Kidney (tissue), 14 donors: ENCODE measurements around the gene ME3. TPM values are rescaled to one million over a fixed set of nuclear protein-coding genes. Genes with fewer than 3 reads are reported as not detected.

ENCODE experiments used
- DNase-seq, 5 donors: peaks; one replicate each; pipeline ENCODE4 v3.0.0-alpha.2; 2013 to 2020
- FAIRE-seq: peaks from 2 replicates; lab custom pipeline; 2012; peaks lifted over from hg19 to GRCh38; lab: Jason Lieb, UNC
- H3K27ac ChIP-seq, 2 donors: one replicate each; pipeline ENCODE4 v1.7.0; 2013; ENCODE audit warnings: low read depth in 2 of 2, low read length in 2 of 2, inconsistent platforms in 1 of 2
- H3K27me3 ChIP-seq: one replicate; pipeline ENCODE4 v1.7.1; 2013; ENCODE audit warnings: low read length, inconsistent platforms; ENCODE audit not compliant: control insufficient read depth, insufficient read depth
- H3K36me3 ChIP-seq, 3 donors: one replicate each; pipeline versions ENCODE4 v1.7.0 to v1.7.1; 2013; ENCODE audit warnings: low read length in 3 of 3, control low read depth in 1 of 3, inconsistent platforms in 1 of 3; ENCODE audit not compliant: insufficient read depth in 3 of 3, control insufficient read depth in 2 of 3
- H3K4me1 ChIP-seq, 3 donors: one replicate each; pipeline versions ENCODE4 v1.7.0 to v1.7.1; 2013; ENCODE audit warnings: low read length in 3 of 3, inconsistent platforms in 1 of 3, low read depth in 1 of 3; ENCODE audit not compliant: control insufficient read depth in 2 of 3, insufficient read depth in 2 of 3
- H3K4me3 ChIP-seq, 3 donors: one replicate each; pipeline versions ENCODE4 v1.7.0 to v1.8.1; 2013; ENCODE audit warnings: low read length in 3 of 3, control low read depth in 1 of 3, inconsistent platforms in 1 of 3
- H3K9ac ChIP-seq, 3 donors: one replicate each; pipeline versions ENCODE4 v1.7.0 to v1.7.1; 2013; ENCODE audit warnings: low read length in 3 of 3, control low read depth in 1 of 3, inconsistent platforms in 1 of 3
- H3K9me3 ChIP-seq, 3 donors: one replicate each; pipeline versions ENCODE4 v1.7.0 to v1.7.1; 2013; ENCODE audit warnings: low read length in 3 of 3, control low read depth in 1 of 3, inconsistent platforms in 1 of 3; ENCODE audit not compliant: control insufficient read depth in 2 of 3, insufficient read depth in 1 of 3
- intact Hi-C: fragments of 100-400 bp; cut with DNase I; formaldehyde crosslinking; loops from one replicate; pipeline ENCODE4 v1.11.1; 2022
- polyA plus RNA-seq: library from polyadenylated mRNA; stranded (reverse); fragments of 350-450 nt; fragmentation: Illumina TruSeq; extraction: RNeasy Lipid Tissue Mini Kit (QIAGEN cat#74804); gene quantifications from one replicate; pipeline ENCODE4 v1.2.3, GENCODE V29; 2014; ENCODE audit warnings: low read depth, low replicate concordance; ENCODE audit not compliant: insufficient read depth
- total RNA-seq: library from RNA; stranded (reverse); fragmentation: NEBNext Ultra II Directional; extraction: Animal tissue kit (Norgen Biotek cat#: 25700); gene quantifications from one replicate; pipeline ENCODE4 v1.2.1, GENCODE V29; 2021
- TF ChIP-seq, protein P1 (sequence below): IDR thresholded peaks from 3 replicates; pipeline ENCODE4 v1.5.1; 2012; ENCODE audit warnings: mild to moderate bottlenecking, moderate library complexity, borderline replicate concordance; ENCODE audit not compliant: insufficient read depth; ENCODE audit errors: extremely low read depth
- donor health status: control.
- donor health status: control.
- donor health status: control.
- donor health status: control.
- donor health status: control.
- donor health status: DM: yes; HTN: yes; CAD: no.
- donor health status: Normal renal cell carcinoma (clear cell type).

ME3 gene
- total and polyA plus RNA-seq, 2 donors from 2014 or later, result 13.2 to 32.2 TPM

GRCh38 chr11:86473991-86474833 is 198.2 kb downstream of the ME3 start:
- FAIRE-seq (no peak), DNase-seq (no peak)
- H3K9ac ChIP-seq, result no peak overlapping the region

GRCh38 chr11:86469491-86470388 is 202.7 kb downstream of the ME3 start:
- H3K4me3 ChIP-seq, result no peak overlapping the region
- H3K4me1 ChIP-seq, result peaks cover 0 to 6% (median 6%) of the 10 kb centered on the region in 3 donors
- H3K27ac ChIP-seq, result no peak overlapping the region
- FAIRE-seq (no peak), DNase-seq (no peak)
- TF ChIP-seq, protein P1, sequence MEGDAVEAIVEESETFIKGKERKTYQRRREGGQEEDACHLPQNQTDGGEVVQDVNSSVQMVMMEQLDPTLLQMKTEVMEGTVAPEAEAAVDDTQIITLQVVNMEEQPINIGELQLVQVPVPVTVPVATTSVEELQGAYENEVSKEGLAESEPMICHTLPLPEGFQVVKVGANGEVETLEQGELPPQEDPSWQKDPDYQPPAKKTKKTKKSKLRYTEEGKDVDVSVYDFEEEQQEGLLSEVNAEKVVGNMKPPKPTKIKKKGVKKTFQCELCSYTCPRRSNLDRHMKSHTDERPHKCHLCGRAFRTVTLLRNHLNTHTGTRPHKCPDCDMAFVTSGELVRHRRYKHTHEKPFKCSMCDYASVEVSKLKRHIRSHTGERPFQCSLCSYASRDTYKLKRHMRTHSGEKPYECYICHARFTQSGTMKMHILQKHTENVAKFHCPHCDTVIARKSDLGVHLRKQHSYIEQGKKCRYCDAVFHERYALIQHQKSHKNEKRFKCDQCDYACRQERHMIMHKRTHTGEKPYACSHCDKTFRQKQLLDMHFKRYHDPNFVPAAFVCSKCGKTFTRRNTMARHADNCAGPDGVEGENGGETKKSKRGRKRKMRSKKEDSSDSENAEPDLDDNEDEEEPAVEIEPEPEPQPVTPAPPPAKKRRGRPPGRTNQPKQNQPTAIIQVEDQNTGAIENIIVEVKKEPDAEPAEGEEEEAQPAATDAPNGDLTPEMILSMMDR, result no peak
- intact Hi-C loops, result loop anchor here (10.0 kb wide), 1 partner anchor 125 kb away; no protein-coding TSS in a partner anchor
- no peaks in the 10 kb centered on the region for H3K27me3 ChIP-seq
- H3K9ac ChIP-seq, result no peak overlapping the region
- H3K36me3 ChIP-seq, result no peaks in the 10 kb centered on the region
- H3K9me3 ChIP-seq, result no peaks in the 10 kb centered on the region

More at GRCh38 chr11:86473991-86474833, 198.2 kb downstream of the ME3 start:
- H3K4me1 ChIP-seq, result peaks cover 9 to 22% (median 13%) of the 10 kb centered on the region in 3 donors
- TF ChIP-seq, protein P1, result no peak
- H3K9me3 ChIP-seq, result no peaks in the 10 kb centered on the region
- H3K36me3 ChIP-seq, result no peaks in the 10 kb centered on the region
- peak overlapping the region; percentile 63 to 75 for H3K27ac ChIP-seq
- H3K27me3 ChIP-seq, result no peaks in the 10 kb centered on the region
- H3K4me3 ChIP-seq, result no peak overlapping the region
- intact Hi-C loops, result no loop called here

DNA sequence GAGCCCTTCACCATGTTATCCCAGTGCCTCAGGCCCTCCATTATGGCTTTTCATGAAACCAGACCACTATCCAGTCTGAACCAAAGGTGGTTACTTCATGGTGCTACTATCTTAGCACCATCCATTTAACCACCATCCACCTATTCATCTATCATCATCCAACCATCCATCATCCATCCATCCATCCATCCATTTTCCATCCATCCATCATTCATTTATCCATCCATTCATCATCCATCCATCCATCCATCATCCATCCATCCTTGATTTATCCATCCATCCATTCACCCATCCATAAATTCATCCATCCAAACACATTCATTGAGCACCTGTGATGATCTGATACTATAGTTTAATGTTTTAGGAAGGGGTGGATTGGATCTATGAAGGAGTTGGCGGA is 204.2 kb downstream of the ME3 start:
- TF ChIP-seq, protein P1, result no peak
- H3K4me1 ChIP-seq, result peaks cover 0 to 6% (median 0%) of the 10 kb centered on the region in 3 donors
- H3K36me3 ChIP-seq, result no peaks in the 10 kb centered on the region
- DNase-seq, result no peak
- H3K4me3 ChIP-seq, result no peak overlapping the region
- no peak for FAIRE-seq
- H3K27me3 ChIP-seq, result no peaks in the 10 kb centered on the region
- H3K9me3 ChIP-seq, result no peaks in the 10 kb centered on the region
- no peak overlapping the region for H3K9ac ChIP-seq
- no peak overlapping the region for H3K27ac ChIP-seq
- intact Hi-C loops, result loop anchor here (10.0 kb wide), 1 partner anchor 127 kb away; no protein-coding TSS in a partner anchor
